ENCODE data around the gene CLDN1.

Gene CLDN1

GRCh38 chr3:190362258-190362657 is 40.0 kb upstream of the CLDN1 start:
- DNase-seq (ENCODE audit: low spot score), result no peak
- ChIA-PET POLR2A (ENCODE audit: low non-redundant PET) (no interaction called here), CTCF (no interaction called here)
- TF ChIP-seq CTCF (conservative IDR thresholded peaks at IDR 0.05; ENCODE audit: low read depth), result no peak
- H3K27ac ChIP-seq, result no peak overlapping the region

- H3K27ac ChIP-seq, result no peak overlapping the region
- no peak for DNase-seq (ENCODE audit: low spot score)
- ChIA-PET POLR2A (ENCODE audit: low non-redundant PET) (no interaction called here), CTCF (no interaction called here)
- TF ChIP-seq CTCF (conservative IDR thresholded peaks at IDR 0.05; ENCODE audit: low read depth), result no peak
These were observed 39.5 kb upstream of the CLDN1 start for GRCh38 chr3:190361791-190362190.

GRCh38 chr3:190360228-190360627 is 38.0 kb upstream of the CLDN1 start:
- DNase-seq (ENCODE audit: low spot score), result no peak
- no peak overlapping the region for H3K27ac ChIP-seq
- POLR2A ChIA-PET (ENCODE audit: low non-redundant PET), result no interaction called here
- CTCF ChIA-PET, result interaction anchor here (1.0 to 2.2 kb wide), 2 partner anchors 25 to 38 kb away, joined by 4 to 6 read pairs; partner anchors contain the start of gene CLDN1
- no peak for TF ChIP-seq CTCF (conservative IDR thresholded peaks at IDR 0.05; ENCODE audit: low read depth)

GRCh38 chr3:190359813-190360212 is 37.6 kb upstream of the CLDN1 start:
- ChIA-PET POLR2A (ENCODE audit: low non-redundant PET) (no interaction called here), CTCF (interaction anchor here (2.2 kb wide), 1 partner anchor 37 kb away, joined by 6 read pairs; the partner anchor contains the start of gene CLDN1)
- no peak for TF ChIP-seq CTCF (conservative IDR thresholded peaks at IDR 0.05; ENCODE audit: low read depth)
- no peak overlapping the region for H3K27ac ChIP-seq
- DNase-seq (ENCODE audit: low spot score), result no peak

- POLR2A ChIA-PET (ENCODE audit: low non-redundant PET), result no interaction called here
These were observed 35.2 kb upstream of the CLDN1 start for GRCh38 chr3:190357468-190357867.

GRCh38 chr3:190356246-190356645 is 34.0 kb upstream of the CLDN1 start:
- ChIA-PET POLR2A (ENCODE audit: low non-redundant PET) (no interaction called here), CTCF (no interaction called here)
- no peak for TF ChIP-seq CTCF (conservative IDR thresholded peaks at IDR 0.05; ENCODE audit: low read depth)
- DNase-seq (ENCODE audit: low spot score), result no peak
- H3K27ac ChIP-seq, result no peak overlapping the region

More at GRCh38 chr3:190357468-190357867, 35.2 kb upstream of the CLDN1 start:
- no peak for TF ChIP-seq CTCF (conservative IDR thresholded peaks at IDR 0.05; ENCODE audit: low read depth)
- CTCF ChIA-PET, result no interaction called here
- no peak for DNase-seq (ENCODE audit: low spot score)
- H3K27ac ChIP-seq, result no peak overlapping the region
